ENCODE results near the gene MGST1. TPM values are rescaled to one million over a fixed set of nuclear protein-coding genes. Genes with fewer than 3 reads are reported as not detected.

Gene MGST1
- total RNA-seq, 1 experiment from 2014 or later, result 30.0 TPM

- POLR2A ChIA-PET (ENCODE audit: low non-redundant PET), result no interaction called here
- H3K27ac ChIP-seq (ENCODE audit: low read depth, low read length, poor library complexity, severe bottlenecking), result no peak overlapping the region
- H3K9me3 ChIP-seq (ENCODE audit: low read depth, low read length, poor library complexity, severe bottlenecking), result no peaks in the 10 kb centered on the region
- DNase-seq (ENCODE audit: low spot score), result no peak
- TF ChIP-seq CTCF (conservative IDR thresholded peaks at IDR 0.05; ENCODE audit: low read depth, low read length), result no peak
- TF ChIP-seq EZH2 (IDR thresholded peaks at IDR 0.05; ENCODE audit: borderline replicate concordance, low read depth, low read length, poor library complexity, severe bottlenecking), result no peak
- CTCF ChIA-PET, result no interaction called here
- H3K36me3 ChIP-seq (ENCODE audit: insufficient read depth, low read length, poor library complexity, severe bottlenecking), result no peaks in the 10 kb centered on the region
- H3K4me3 ChIP-seq (ENCODE audit: low read depth, low read length, poor library complexity, severe bottlenecking), result no peak overlapping the region
- no peaks in the 10 kb centered on the region for H3K4me1 ChIP-seq (ENCODE audit: insufficient read depth, low read length, poor library complexity, severe bottlenecking)
- BruUV-seq (replicated peaks), result no TSS peak
- H3K27me3 ChIP-seq (replicated peaks; ENCODE audit: insufficient read depth, low read depth, low read length, poor library complexity), result no peaks in the 10 kb centered on the region
- intact Hi-C loops (cut with micrococcal nuclease; ENCODE audit: unreplicated experiment), result no loop called here
Observed at GRCh38 chr12:16407346-16407745, 59.9 kb downstream of the MGST1 start.

Other genes with a start within 250 kb of the MGST1 start
- not detected in 2 replicates for gene SLC15A5, start 70.0 kb upstream of the MGST1 start, total RNA-seq (2021)